ENCODE measurements around the gene MANBA.
"Not testable (repeated sequence)": the region's sequence is repeated elsewhere in the genome, so short reads cannot be mapped to it uniquely, and the experiment has no call there.

MANBA gene

GRCh38 chr4:102764901-102765300 lies 4.1 kb upstream of the MANBA start:
- no peak for DNase-seq (ENCODE audit: extremely low read depth in 1 of 2, low read depth in 1 of 2)

- DNase-seq (ENCODE audit: extremely low read depth in 1 of 2, low read depth in 1 of 2), result no peak
Measured at GRCh38 chr4:102761906-102762305, 1.1 kb upstream of the MANBA start.

GRCh38 chr4:102761296-102761701 lies 531 bp upstream of the MANBA start:
- DNase-seq (ENCODE audit: extremely low read depth in 1 of 2, low read depth in 1 of 2), result no peak

- no peak for DNase-seq (ENCODE audit: extremely low read depth in 1 of 2, low read depth in 1 of 2)
Measured at GRCh38 chr4:102759831-102760644, 730 bp downstream of the MANBA start.

- DNase-seq (ENCODE audit: extremely low read depth in 1 of 2, low read depth in 1 of 2), result no peak
Measured at GRCh38 chr4:102758241-102759160, 2.3 kb downstream of the MANBA start.

GRCh38 chr4:102757681-102758080 lies 3.1 kb downstream of the MANBA start:
- no peak for DNase-seq (ENCODE audit: extremely low read depth in 1 of 2, low read depth in 1 of 2)

GRCh38 chr4:102754044-102754443 lies 6.7 kb downstream of the MANBA start:
- no peak for DNase-seq (ENCODE audit: extremely low read depth in 1 of 2, low read depth in 1 of 2)

- no peak for DNase-seq (ENCODE audit: extremely low read depth in 1 of 2, low read depth in 1 of 2)
Measured at GRCh38 chr4:102751941-102752340, 8.8 kb downstream of the MANBA start.

- DNase-seq (ENCODE audit: extremely low read depth in 1 of 2, low read depth in 1 of 2), result not testable (repeated sequence)
Measured at GRCh38 chr4:102743352-102743751, 17.4 kb downstream of the MANBA start.

- DNase-seq (ENCODE audit: extremely low read depth in 1 of 2, low read depth in 1 of 2), result not testable (repeated sequence)
Measured at GRCh38 chr4:102738802-102739201, 22.0 kb downstream of the MANBA start.

- DNase-seq (ENCODE audit: extremely low read depth in 1 of 2, low read depth in 1 of 2), result no peak
Measured at GRCh38 chr4:102736636-102737549, 23.9 kb downstream of the MANBA start.

GRCh38 chr4:102735582-102735981 lies 25.2 kb downstream of the MANBA start:
- no peak for DNase-seq (ENCODE audit: extremely low read depth in 1 of 2, low read depth in 1 of 2)

- DNase-seq (ENCODE audit: extremely low read depth in 1 of 2, low read depth in 1 of 2), result no peak
Measured at GRCh38 chr4:102734591-102735385, 26.0 kb downstream of the MANBA start.

GRCh38 chr4:102734116-102734515 lies 26.7 kb downstream of the MANBA start:
- DNase-seq (ENCODE audit: extremely low read depth in 1 of 2, low read depth in 1 of 2), result no peak

- DNase-seq (ENCODE audit: extremely low read depth in 1 of 2, low read depth in 1 of 2), result no peak
Measured at GRCh38 chr4:102733084-102733483, 27.7 kb downstream of the MANBA start.

- DNase-seq (ENCODE audit: extremely low read depth in 1 of 2, low read depth in 1 of 2), result no peak
Measured at GRCh38 chr4:102732678-102733077, 28.1 kb downstream of the MANBA start.

- DNase-seq (ENCODE audit: extremely low read depth in 1 of 2, low read depth in 1 of 2), result no peak
Measured at GRCh38 chr4:102730968-102731533, 29.7 kb downstream of the MANBA start.

GRCh38 chr4:102729486-102729885 lies 31.3 kb downstream of the MANBA start:
- not testable (repeated sequence) for DNase-seq (ENCODE audit: extremely low read depth in 1 of 2, low read depth in 1 of 2)

GRCh38 chr4:102726919-102727318 lies 33.8 kb downstream of the MANBA start:
- DNase-seq (ENCODE audit: extremely low read depth in 1 of 2, low read depth in 1 of 2), result not testable (repeated sequence)

- DNase-seq (ENCODE audit: extremely low read depth in 1 of 2, low read depth in 1 of 2), result no peak
Measured at GRCh38 chr4:102726068-102726467, 34.7 kb downstream of the MANBA start.
